HCT116 (cell line): ENCODE data around the gene CACNA2D3.

Experiments
- ELF1 ChIP-seq: IDR thresholded peaks from 2 replicates; pipeline ENCODE4 v1.6.1; 2012; ENCODE audit warnings: low read depth, borderline replicate concordance
- EZH2 ChIP-seq: fragments of 200-600 bp; sonication (generic); IDR thresholded peaks from 2 replicates; pipeline ENCODE4 v1.6.1; 2017; ENCODE audit warnings: antibody characterized with exemption, mixed run types
- EZH2phosphoT487 ChIP-seq: fragments of 200-600 bp; IDR thresholded peaks from 2 replicates; pipeline ENCODE4 v1.6.1; 2018; ENCODE audit warnings: antibody characterized with exemption, borderline replicate concordance
- POLR2A ChIP-seq: IDR thresholded peaks from 2 replicates; pipeline ENCODE4 v1.7.0; 2011; ENCODE audit warnings: borderline replicate concordance; ENCODE audit not compliant: insufficient read depth, insufficient read length; ENCODE audit errors: extremely low read depth
- SRF ChIP-seq: IDR thresholded peaks from 2 replicates; pipeline ENCODE4 v1.6.1; 2012; ENCODE audit warnings: low read depth
- TCF7L2 ChIP-seq: IDR thresholded peaks from 2 replicates; pipeline ENCODE4 v1.7.0; 2011; ENCODE audit warnings: borderline replicate concordance, inconsistent platforms; ENCODE audit not compliant: insufficient read depth, insufficient read length; ENCODE audit errors: extremely low read depth
- TF ChIP-seq, protein P1 (sequence below), 3 experiments: fragments of 200-600 bp in 1 of 3; sonication (generic) in 1 of 3; IDR thresholded peaks in 2 of 3; conservative IDR thresholded peaks in 1 of 3; 2 replicates each; pipeline ENCODE4 v1.5.1; 2012 to 2017; ENCODE audit warnings: low read depth in 2 of 3, low read length in 2 of 3, antibody characterized with exemption in 1 of 3, borderline replicate concordance in 1 of 3, control low read depth in 1 of 3, mild to moderate bottlenecking in 1 of 3, mixed read lengths in 1 of 3, mixed run types in 1 of 3, moderate library complexity in 1 of 3; ENCODE audit not compliant: insufficient read depth in 1 of 3
- TF ChIP-seq, protein P2 (sequence below): IDR thresholded peaks from 2 replicates; pipeline ENCODE4 v1.6.1; 2012
- TF ChIP-seq, protein P3 (sequence below): IDR thresholded peaks from 2 replicates; pipeline ENCODE4 v1.6.1; 2011; ENCODE audit warnings: mild to moderate bottlenecking, low read length, moderate library complexity; ENCODE audit not compliant: insufficient replicate concordance; ENCODE audit errors: extremely low read depth

DNA sequence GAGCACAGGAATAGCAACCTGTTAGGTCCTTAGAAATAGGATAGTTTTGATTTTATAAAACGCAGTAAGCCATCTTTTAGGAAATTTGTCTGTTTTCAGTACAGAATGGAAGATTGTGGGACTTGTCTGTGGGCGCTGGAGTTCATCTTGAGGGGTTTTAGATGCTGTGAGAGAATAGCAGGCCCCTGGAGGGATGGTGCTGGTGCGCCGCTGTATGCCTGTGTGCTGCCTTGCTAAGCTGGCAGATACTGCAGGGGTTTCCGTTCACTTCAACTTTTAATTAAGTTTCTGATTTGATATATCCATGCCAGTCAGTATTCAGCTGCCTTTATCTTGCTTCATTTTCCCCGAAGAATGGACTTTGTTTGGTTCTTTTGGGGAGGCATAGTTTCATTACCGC is 4.2 kb downstream of the CACNA2D3 start:
- TF ChIP-seq, protein P1, sequence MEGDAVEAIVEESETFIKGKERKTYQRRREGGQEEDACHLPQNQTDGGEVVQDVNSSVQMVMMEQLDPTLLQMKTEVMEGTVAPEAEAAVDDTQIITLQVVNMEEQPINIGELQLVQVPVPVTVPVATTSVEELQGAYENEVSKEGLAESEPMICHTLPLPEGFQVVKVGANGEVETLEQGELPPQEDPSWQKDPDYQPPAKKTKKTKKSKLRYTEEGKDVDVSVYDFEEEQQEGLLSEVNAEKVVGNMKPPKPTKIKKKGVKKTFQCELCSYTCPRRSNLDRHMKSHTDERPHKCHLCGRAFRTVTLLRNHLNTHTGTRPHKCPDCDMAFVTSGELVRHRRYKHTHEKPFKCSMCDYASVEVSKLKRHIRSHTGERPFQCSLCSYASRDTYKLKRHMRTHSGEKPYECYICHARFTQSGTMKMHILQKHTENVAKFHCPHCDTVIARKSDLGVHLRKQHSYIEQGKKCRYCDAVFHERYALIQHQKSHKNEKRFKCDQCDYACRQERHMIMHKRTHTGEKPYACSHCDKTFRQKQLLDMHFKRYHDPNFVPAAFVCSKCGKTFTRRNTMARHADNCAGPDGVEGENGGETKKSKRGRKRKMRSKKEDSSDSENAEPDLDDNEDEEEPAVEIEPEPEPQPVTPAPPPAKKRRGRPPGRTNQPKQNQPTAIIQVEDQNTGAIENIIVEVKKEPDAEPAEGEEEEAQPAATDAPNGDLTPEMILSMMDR (IDR thresholded peaks at IDR 0.05 in 2 of 3, conservative IDR thresholded peaks at IDR 0.05 in 1 of 3; ENCODE audit: borderline replicate concordance in 1 of 3, insufficient read depth in 1 of 3, low read depth in 2 of 3, low read length in 2 of 3): no peak
- TF ChIP-seq POLR2A (no peak), EZH2 (no peak), ELF1 (no peak), SRF (no peak), EZH2phosphoT487 (no peak), TCF7L2 (no peak)
- TF ChIP-seq, protein P2, sequence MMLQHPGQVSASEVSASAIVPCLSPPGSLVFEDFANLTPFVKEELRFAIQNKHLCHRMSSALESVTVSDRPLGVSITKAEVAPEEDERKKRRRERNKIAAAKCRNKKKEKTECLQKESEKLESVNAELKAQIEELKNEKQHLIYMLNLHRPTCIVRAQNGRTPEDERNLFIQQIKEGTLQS: no peak
- TF ChIP-seq, protein P3, sequence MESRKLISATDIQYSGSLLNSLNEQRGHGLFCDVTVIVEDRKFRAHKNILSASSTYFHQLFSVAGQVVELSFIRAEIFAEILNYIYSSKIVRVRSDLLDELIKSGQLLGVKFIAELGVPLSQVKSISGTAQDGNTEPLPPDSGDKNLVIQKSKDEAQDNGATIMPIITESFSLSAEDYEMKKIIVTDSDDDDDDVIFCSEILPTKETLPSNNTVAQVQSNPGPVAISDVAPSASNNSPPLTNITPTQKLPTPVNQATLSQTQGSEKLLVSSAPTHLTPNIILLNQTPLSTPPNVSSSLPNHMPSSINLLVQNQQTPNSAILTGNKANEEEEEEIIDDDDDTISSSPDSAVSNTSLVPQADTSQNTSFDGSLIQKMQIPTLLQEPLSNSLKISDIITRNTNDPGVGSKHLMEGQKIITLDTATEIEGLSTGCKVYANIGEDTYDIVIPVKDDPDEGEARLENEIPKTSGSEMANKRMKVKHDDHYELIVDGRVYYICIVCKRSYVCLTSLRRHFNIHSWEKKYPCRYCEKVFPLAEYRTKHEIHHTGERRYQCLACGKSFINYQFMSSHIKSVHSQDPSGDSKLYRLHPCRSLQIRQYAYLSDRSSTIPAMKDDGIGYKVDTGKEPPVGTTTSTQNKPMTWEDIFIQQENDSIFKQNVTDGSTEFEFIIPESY: no peak
